Measurements from ENCODE around the gene RTP3. TPM values are rescaled to one million over a fixed set of nuclear protein-coding genes. Genes with fewer than 3 reads are reported as not detected.
A peak's percentile ranks its signal among the peaks of the same experiment; 100 is the strongest.

The RTP3 gene
- total and polyA plus RNA-seq, 2 of the 4 experiments (the other 2 are of a cell fraction) = 0.18 to 0.26 TPM

DNA sequence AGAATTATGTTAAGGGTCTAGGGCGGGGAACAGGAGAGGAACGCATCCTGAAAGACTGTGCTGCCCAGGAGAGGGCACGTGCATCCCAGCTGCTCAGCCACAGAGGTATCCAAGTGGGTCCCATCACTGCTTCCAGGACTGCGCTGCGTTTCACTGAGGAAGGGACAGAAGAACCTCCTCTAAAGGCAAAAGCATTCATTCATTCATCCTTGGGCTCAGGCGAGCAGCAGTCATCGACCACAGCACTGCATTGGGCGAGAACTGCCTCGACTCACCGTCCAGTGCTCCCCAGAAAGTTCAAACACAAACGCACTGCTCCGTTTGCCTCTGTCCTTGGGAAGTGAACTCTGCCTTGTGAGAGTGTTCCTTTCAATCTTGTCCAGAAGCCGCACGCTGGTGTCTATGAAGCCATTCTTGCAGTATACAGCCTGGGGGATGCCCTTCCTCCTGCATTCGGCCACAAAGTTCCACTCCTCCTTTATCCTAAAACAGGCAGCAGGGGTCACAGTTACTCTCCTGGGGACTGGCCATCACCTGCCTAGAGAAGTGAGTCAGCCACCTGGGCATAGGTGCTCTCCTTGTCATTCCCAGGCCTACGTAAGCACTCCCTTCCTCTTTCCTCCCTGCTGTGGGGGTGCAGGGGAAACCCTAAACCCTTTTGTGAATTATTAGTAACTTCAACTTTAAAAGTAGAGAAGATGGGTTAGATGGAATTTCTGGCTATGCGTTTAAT is 47.2 kb downstream of the RTP3 start:
- intact Hi-C loops (cut with micrococcal nuclease) = no loop called here
- Histone ChIP-seq H4K20me1 (ENCODE audit: insufficient read depth, low read length) (no peaks in the 10 kb centered on the region), H3K18ac (ENCODE audit: low read depth, low read length) (no peak overlapping the region), H3K27ac (ENCODE audit: insufficient read depth, low read length) (no peak overlapping the region), H3K4me3 (ENCODE audit: insufficient read depth, low read depth, low read length) (no peak overlapping the region), H3K79me1 (ENCODE audit: low read depth in 1 of 2, low read length in 2 of 2) (0 out of 4 replicates have a peak, but pooled peaks cover 0 to 6% of the 10 kb centered on the region in 2 experiments), H3K9ac (ENCODE audit: low read depth, low read length) (no peak overlapping the region), H4K5ac (ENCODE audit: low read depth, low read length) (no peak overlapping the region), H3K9me3 (ENCODE audit: control insufficient read depth, insufficient read depth, low read length) (no peaks in the 10 kb centered on the region), H3K9me1 (ENCODE audit: insufficient read depth, low read length) (peaks cover 18% of the 10 kb centered on the region), H3K4me1 (ENCODE audit: control insufficient read depth, insufficient read depth, low read length) (peaks cover 20% of the 10 kb centered on the region), H2AK5ac (ENCODE audit: low read depth, low read length) (peak overlapping the region; percentile 67), H2AFZ (replicated peaks; ENCODE audit: low read length, poor library complexity) (no peak overlapping the region), H2AK9ac (replicated peaks; ENCODE audit: low read depth, low read length, poor library complexity) (no peak overlapping the region), H3K36me3 (ENCODE audit: control insufficient read depth, insufficient read depth, low read length) (peaks cover 19% of the 10 kb centered on the region), H2BK20ac (ENCODE audit: low read depth, low read length) (0 out of 2 replicates have a peak overlapping the region, but pooled peaks have one; percentile 8), H3K56ac (ENCODE audit: extremely low read depth, insufficient read depth, low read length) (no peak overlapping the region), H3K27me3 (ENCODE audit: control insufficient read depth, insufficient read depth, low read length) (no peaks in the 10 kb centered on the region), H3K14ac (replicated peaks; ENCODE audit: low read depth, low read length) (no peak overlapping the region), H3K23ac (ENCODE audit: low read depth, low read length) (no peak overlapping the region), H2BK15ac (ENCODE audit: low read depth, low read length) (no peak overlapping the region), H4K91ac (ENCODE audit: insufficient read depth, low read depth, low read length) (peak overlapping the region; percentile 44), H3K4me2 (ENCODE audit: low read depth, low read length) (no peak overlapping the region), H2BK5ac (ENCODE audit: low read depth, low read length, poor library complexity, severe bottlenecking) (no peak overlapping the region), H3K4ac (ENCODE audit: low read depth, low read length) (0 out of 2 replicates have a peak overlapping the region, but pooled peaks have one; percentile 21), H4K8ac (ENCODE audit: low read depth in 2 of 2, low read length in 2 of 2) (peak overlapping the region in 1 of 2 experiments; percentile 15; a peak in 1 of 4 replicates), H2BK120ac (ENCODE audit: low read depth, low read length) (peak overlapping the region; percentile 6)
- dilution Hi-C loops (cut with HindIII; ENCODE audit: low sequenced_read_pairs, unreplicated experiment) = no loop called here
- WGBS, 2 experiments (ENCODE audit: extremely low coverage in 2 of 2, insufficient read length in 1 of 2) = 82% methylated on average over 5 of the region's 17 CpGs; no CpG with 5 or more reads in 1 of the 2 experiments
- POLR2A ChIA-PET (ENCODE audit: unreplicated experiment) = no interaction called here
- in situ Hi-C loops (cut with MboI; ENCODE audit: low sequenced_read_pairs) = no loop called here
- BruUV-seq (replicated peaks) = no TSS peak
- CTCF ChIA-PET = no interaction called here
- ATAC-seq (ENCODE audit: low read depth) (no peak), DNase-seq (no peak)
- TF ChIP-seq, protein P1, sequence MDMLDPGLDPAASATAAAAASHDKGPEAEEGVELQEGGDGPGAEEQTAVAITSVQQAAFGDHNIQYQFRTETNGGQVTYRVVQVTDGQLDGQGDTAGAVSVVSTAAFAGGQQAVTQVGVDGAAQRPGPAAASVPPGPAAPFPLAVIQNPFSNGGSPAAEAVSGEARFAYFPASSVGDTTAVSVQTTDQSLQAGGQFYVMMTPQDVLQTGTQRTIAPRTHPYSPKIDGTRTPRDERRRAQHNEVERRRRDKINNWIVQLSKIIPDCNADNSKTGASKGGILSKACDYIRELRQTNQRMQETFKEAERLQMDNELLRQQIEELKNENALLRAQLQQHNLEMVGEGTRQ (IDR thresholded peaks at IDR 0.05; ENCODE audit: low read depth, low read length) = no peak
- TF ChIP-seq MAFK (IDR thresholded peaks at IDR 0.05; ENCODE audit: low read depth, low read length) (no peak), FOS (IDR thresholded peaks at IDR 0.05; ENCODE audit: low read depth, low read length) (no peak), MXI1 (IDR thresholded peaks at IDR 0.05; ENCODE audit: borderline replicate concordance, low read depth, low read length) (no peak), RCOR1 (IDR thresholded peaks at IDR 0.05; ENCODE audit: insufficient replicate concordance, low read length) (no peak), POLR2A (IDR thresholded peaks at IDR 0.05; ENCODE audit: low read depth, low read length) (no peak), SMC3 (IDR thresholded peaks at IDR 0.05; ENCODE audit: low read depth, low read length) (no peak), MAZ (IDR thresholded peaks at IDR 0.05; ENCODE audit: borderline replicate concordance, low read depth, low read length) (no peak), RAD21 (IDR thresholded peaks at IDR 0.05; ENCODE audit: low read length) (no peak), CEBPB (IDR thresholded peaks at IDR 0.05; ENCODE audit: low read depth, low read length) (no peak), CHD1 (IDR thresholded peaks at IDR 0.05; ENCODE audit: low read depth, low read length) (no peak), NFE2L2 (IDR thresholded peaks at IDR 0.05; ENCODE audit: low read depth, low read length) (no peak), BHLHE40 (IDR thresholded peaks at IDR 0.05; ENCODE audit: low read depth, low read length) (no peak)
- TF ChIP-seq, protein P2, sequence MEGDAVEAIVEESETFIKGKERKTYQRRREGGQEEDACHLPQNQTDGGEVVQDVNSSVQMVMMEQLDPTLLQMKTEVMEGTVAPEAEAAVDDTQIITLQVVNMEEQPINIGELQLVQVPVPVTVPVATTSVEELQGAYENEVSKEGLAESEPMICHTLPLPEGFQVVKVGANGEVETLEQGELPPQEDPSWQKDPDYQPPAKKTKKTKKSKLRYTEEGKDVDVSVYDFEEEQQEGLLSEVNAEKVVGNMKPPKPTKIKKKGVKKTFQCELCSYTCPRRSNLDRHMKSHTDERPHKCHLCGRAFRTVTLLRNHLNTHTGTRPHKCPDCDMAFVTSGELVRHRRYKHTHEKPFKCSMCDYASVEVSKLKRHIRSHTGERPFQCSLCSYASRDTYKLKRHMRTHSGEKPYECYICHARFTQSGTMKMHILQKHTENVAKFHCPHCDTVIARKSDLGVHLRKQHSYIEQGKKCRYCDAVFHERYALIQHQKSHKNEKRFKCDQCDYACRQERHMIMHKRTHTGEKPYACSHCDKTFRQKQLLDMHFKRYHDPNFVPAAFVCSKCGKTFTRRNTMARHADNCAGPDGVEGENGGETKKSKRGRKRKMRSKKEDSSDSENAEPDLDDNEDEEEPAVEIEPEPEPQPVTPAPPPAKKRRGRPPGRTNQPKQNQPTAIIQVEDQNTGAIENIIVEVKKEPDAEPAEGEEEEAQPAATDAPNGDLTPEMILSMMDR (conservative IDR thresholded peaks at IDR 0.05; ENCODE audit: low read depth, low read length) = no peak
- TF ChIP-seq, protein P3, sequence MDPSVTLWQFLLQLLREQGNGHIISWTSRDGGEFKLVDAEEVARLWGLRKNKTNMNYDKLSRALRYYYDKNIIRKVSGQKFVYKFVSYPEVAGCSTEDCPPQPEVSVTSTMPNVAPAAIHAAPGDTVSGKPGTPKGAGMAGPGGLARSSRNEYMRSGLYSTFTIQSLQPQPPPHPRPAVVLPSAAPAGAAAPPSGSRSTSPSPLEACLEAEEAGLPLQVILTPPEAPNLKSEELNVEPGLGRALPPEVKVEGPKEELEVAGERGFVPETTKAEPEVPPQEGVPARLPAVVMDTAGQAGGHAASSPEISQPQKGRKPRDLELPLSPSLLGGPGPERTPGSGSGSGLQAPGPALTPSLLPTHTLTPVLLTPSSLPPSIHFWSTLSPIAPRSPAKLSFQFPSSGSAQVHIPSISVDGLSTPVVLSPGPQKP (IDR thresholded peaks at IDR 0.05; ENCODE audit: borderline replicate concordance, low read depth, low read length) = no peak

Measured in IMR-90 (cell line).